ENCODE results near the gene RIOK1.
A peak's percentile ranks its signal among the peaks of the same experiment; 100 is the strongest.
"Not testable (repeated sequence)": the region's sequence is repeated elsewhere in the genome, so short reads cannot be mapped to it uniquely, and the experiment has no call there.

RIOK1 gene

GRCh38 chr6:7389451-7390225 lies at the start of gene RIOK1, which contains the start of gene CAGE1:
Gene RIOK1 (plus strand): TSS chr6:7389808. CDS start chr6:7390003, 195 bp downstream.
Gene CAGE1 (minus strand): TSS chr6:7389742. CDS start chr6:7387173, 2,569 bp downstream.
- peak; percentile 94 for DNase-seq

- DNase-seq = no peak
Observed at GRCh38 chr6:7341271-7341670, 48.3 kb upstream of the RIOK1 start.

GRCh38 chr6:7341989-7342742 lies 47.4 kb upstream of the RIOK1 start:
- DNase-seq = no peak

- no peak for DNase-seq
Observed at GRCh38 chr6:7343546-7344475, 45.8 kb upstream of the RIOK1 start.

- DNase-seq = not testable (repeated sequence)
Observed at GRCh38 chr6:7344773-7345450, 44.7 kb upstream of the RIOK1 start.

GRCh38 chr6:7347551-7347997 lies 42.0 kb upstream of the RIOK1 start:
- DNase-seq = peak; percentile 81

- DNase-seq = not testable (repeated sequence)
Observed at GRCh38 chr6:7350591-7350990, 39.0 kb upstream of the RIOK1 start.

- not testable (repeated sequence) for DNase-seq
Observed at GRCh38 chr6:7351916-7352315, 37.7 kb upstream of the RIOK1 start.

- no peak for DNase-seq
Observed at GRCh38 chr6:7367408-7367807, 22.2 kb upstream of the RIOK1 start.

- DNase-seq = no peak
Observed at GRCh38 chr6:7373739-7374138, 15.9 kb upstream of the RIOK1 start.

GRCh38 chr6:7377961-7378360 lies 11.6 kb upstream of the RIOK1 start:
- DNase-seq = no peak

- DNase-seq = no peak
Observed at GRCh38 chr6:7378740-7379139, 10.9 kb upstream of the RIOK1 start.

- no peak for DNase-seq
Observed at GRCh38 chr6:7381092-7381491, 8.5 kb upstream of the RIOK1 start.

- DNase-seq = no peak
Observed at GRCh38 chr6:7389162-7389450, 502 bp upstream of the RIOK1 start.

- no peak for DNase-seq
Observed at GRCh38 chr6:7390226-7390878, 744 bp downstream of the RIOK1 start.

- no peak for DNase-seq
Observed at GRCh38 chr6:7391151-7391550, 1.5 kb downstream of the RIOK1 start.

GRCh38 chr6:7392402-7392801 lies 2.8 kb downstream of the RIOK1 start:
- no peak for DNase-seq

- DNase-seq = no peak
Observed at GRCh38 chr6:7401075-7401474, 11.5 kb downstream of the RIOK1 start.

GRCh38 chr6:7402716-7403115 lies 13.1 kb downstream of the RIOK1 start:
- DNase-seq = no peak

- DNase-seq = no peak
Observed at GRCh38 chr6:7404546-7404945, 14.9 kb downstream of the RIOK1 start.

GRCh38 chr6:7406743-7407142 lies 17.1 kb downstream of the RIOK1 start:
- DNase-seq = no peak

- no peak for DNase-seq
Observed at GRCh38 chr6:7409740-7410139, 20.1 kb downstream of the RIOK1 start.
